GM12872 (cell line): ENCODE results near the gene CREB5.

Experiments used
- CTCF ChIP-seq: IDR thresholded peaks from 3 replicates; pipeline ENCODE4 v1.5.1; 2011; ENCODE audit warnings: low read depth, mild to moderate bottlenecking, low read length, moderate library complexity; ENCODE audit not compliant: insufficient read depth

CREB5 gene

GRCh38 chr7:28714459-28715120, 302.3 kb downstream of the CREB5 start:
- no peak for TF ChIP-seq CTCF

- TF ChIP-seq CTCF, result no peak
Measured at GRCh38 chr7:28717445-28718054, 305.2 kb downstream of the CREB5 start.

- TF ChIP-seq CTCF, result no peak
Measured at GRCh38 chr7:28718055-28718481, 305.8 kb downstream of the CREB5 start.

- no peak for TF ChIP-seq CTCF
Measured at GRCh38 chr7:28718545-28718944, 306.2 kb downstream of the CREB5 start.

- no peak for TF ChIP-seq CTCF
Measured at GRCh38 chr7:28722684-28723083, 310.4 kb downstream of the CREB5 start.

GRCh38 chr7:28723336-28723735, 311.0 kb downstream of the CREB5 start:
- no peak for TF ChIP-seq CTCF

- TF ChIP-seq CTCF, result no peak
Measured at GRCh38 chr7:28724563-28724962, 312.2 kb downstream of the CREB5 start.
